ENCODE results near the gene PER3.
"Not testable (repeated sequence)": the region's sequence is repeated elsewhere in the genome, so short reads cannot be mapped to it uniquely, and the experiment has no call there.

Gene PER3

DNA sequence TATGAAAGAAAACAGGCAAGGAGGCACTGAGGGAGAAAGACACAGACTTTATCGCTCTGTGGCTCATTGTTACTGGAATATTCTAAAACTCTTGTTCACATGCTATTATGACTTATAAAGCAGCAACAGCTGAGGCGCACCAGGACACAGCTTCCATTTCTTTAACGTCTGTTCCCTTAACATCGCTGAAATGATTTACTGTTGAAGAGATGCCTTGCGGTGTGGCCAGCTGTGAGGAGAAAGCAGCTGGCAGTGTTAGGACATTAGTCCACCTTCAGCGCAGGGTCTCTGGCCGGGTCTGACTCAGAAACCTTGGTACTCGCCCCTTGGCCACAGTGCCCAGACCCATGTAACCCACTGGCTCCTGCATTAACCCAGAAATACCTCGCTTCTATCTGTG lies 3.1 kb upstream of the PER3 start:
- DNase-seq = no peak

DNA sequence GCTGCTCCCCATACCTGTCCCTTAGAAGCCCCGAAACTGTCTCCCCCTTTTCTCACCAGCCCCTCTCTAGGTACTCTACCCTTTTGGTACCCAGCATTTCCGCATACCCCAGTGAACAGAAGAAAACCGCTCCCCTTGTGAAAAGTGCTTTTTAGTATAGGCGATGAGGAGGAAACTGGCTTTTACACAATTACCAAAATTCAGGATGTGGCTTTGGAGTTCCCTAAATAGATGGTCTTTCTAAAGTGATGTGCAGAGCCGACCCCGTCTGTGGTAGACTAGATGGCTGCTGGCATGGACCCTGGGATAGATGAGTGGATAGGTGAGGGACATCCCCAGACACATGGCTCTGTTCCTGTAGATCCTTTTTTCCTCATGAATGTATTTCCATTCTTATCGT lies 2.6 kb upstream of the PER3 start:
- no peak for DNase-seq

GRCh38 chr1:7781923-7782495 lies 2.1 kb upstream of the PER3 start:
- DNase-seq = no peak

GRCh38 chr1:7783178-7783711 lies 846 bp upstream of the PER3 start:
- no peak for DNase-seq

GRCh38 chr1:7784492-7785071 lies 491 bp downstream of the PER3 start:
- DNase-seq = no peak

DNA sequence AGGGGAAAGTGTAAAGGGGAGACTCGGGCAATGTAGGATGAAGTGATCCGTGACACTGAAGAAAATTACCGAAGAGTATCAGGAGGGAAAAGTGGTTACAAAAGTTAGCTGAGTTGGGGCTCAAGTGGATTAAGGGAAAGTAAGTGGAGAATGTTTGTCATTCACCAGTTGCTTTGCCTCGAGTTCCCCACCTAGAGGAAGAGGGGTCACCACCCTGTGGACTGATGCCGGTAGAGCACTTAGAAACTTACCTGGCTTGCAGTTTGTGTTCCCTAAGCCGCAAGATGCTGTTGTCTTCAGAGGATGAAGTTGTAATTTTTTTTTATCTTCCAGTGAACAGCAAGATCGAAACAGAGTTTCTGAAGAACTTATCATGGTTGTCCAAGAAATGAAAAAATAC lies 1.0 kb downstream of the PER3 start:
- DNase-seq = no peak

GRCh38 chr1:7786795-7787194 lies 2.7 kb downstream of the PER3 start:
- DNase-seq = no peak

- DNase-seq = no peak
Observed at GRCh38 chr1:7789828-7790227, 5.7 kb downstream of the PER3 start.

DNA sequence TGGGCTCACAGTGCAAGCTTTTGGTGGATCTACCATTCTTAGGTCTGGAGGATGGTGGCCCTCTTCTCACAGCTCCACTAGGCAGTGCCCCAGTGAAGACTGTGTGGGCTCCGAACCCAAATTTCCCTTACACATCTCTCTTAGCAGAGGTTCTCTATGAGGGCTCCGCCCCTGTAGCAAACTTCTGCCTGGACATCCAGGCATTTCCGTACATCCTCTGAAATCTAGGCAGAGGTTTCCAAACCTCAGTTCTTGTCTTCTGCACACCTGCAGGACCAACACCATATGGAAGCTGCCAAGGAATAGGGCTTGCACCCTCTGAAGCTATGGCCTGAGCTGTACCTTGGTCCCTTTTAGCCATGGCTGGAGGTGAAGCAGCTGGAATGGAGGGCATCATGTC lies 6.9 kb downstream of the PER3 start:
- DNase-seq = not testable (repeated sequence)

DNA sequence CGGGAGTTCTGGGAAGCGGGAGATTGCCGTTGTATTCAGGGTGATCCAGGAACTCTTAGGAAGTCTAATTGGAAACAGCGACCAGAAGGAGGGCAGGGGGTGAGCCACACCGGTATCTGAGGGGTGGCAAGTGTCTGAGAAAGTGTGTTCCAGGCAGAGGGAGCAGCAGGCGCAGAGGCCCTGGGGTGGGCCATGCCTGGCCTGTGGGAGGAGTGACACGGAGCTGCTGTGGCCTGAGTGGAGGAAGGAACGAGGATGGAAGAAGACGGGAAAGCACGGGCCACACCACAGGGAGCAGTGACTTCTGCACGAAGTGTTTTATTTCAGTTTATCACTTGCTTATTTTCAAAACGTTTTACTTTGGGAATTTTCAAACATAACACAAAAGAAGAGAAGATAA lies 11.3 kb downstream of the PER3 start:
- DNase-seq = no peak

- no peak for DNase-seq
Observed at GRCh38 chr1:7805460-7805859, 21.4 kb downstream of the PER3 start.

GRCh38 chr1:7808253-7808844 lies 24.3 kb downstream of the PER3 start:
- no peak for DNase-seq

DNA sequence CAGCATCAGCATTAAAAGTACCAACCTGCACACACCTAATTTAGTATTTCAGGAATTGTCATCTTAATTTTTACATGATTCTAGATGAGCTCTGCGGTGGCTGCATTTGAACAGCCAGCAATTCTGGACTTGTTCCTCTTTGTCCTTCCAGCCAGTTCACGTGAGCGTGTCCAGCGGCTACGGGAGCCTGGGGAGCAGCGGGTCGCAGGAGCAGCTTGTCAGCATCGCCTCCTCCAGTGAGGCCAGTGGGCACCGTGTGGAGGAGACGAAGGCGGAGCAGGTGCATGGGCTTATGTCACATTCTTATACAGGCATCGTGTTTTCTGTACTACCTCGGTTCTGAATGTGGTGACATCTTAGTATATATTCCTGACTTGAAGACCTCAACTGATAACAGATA lies 25.7 kb downstream of the PER3 start:
- DNase-seq = no peak

DNA sequence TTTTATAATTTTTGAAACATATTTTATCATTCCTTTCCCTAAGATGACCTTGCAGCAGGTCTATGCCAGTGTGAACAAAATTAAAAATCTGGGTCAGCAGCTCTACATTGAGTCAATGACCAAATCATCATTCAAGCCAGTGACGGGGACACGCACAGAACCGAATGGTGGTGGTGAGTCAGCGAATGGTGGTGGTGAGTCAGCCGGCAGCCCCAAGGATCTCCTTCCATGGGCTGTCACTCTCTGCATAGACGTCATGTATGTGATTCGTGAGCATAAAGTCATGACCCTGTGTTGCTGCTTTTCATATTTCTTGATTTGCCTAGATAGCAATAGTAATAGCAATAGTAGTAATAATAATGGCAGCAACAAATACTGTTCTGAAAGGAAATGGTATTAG lies 26.3 kb downstream of the PER3 start:
- no peak for DNase-seq

DNA sequence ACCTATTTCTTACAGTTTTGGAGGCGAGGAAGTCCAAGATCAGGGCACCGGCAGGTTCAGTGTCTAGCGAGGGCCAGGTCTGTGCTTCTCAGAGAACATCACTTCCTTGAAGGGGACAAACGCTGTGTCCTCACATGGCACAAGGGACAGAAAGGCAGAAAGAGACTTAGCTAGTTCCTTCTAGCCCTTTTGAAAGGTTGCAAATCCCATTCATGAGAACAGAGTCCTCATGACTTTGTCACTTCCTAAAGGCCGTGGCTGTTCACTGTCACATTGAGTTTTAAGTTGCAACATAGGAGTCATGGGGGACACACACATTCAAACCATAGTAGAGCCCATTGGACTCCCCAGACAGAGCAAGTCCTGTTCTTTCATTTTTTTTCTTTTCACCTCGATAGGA lies 27.4 kb downstream of the PER3 start:
- no peak for DNase-seq

GRCh38 chr1:7813677-7814373 lies 29.7 kb downstream of the PER3 start:
- no peak for DNase-seq

DNA sequence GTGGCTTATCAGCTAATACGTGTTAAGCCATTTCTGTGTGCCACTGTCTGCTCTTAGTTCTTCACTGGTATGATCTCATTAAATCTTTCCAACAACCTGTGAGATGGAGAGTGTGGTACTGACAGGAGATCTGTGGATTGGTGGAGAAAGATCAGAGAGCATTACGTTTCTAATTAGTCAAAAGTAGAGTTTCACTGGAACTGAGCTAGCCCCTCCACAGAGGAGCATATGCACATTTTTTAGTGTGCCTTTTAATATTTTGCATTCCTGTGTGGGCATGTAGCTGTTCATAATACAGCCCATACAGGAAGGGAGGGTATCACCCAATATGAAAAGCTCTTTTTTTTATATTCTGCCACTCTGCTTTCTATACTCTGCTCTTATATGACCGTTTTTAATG lies 37.2 kb downstream of the PER3 start:
- DNase-seq = no peak

GRCh38 chr1:7824701-7825100 lies 40.6 kb downstream of the PER3 start:
- DNase-seq = no peak

- DNase-seq = no peak
Observed at GRCh38 chr1:7826363-7826762, 42.3 kb downstream of the PER3 start.

DNA sequence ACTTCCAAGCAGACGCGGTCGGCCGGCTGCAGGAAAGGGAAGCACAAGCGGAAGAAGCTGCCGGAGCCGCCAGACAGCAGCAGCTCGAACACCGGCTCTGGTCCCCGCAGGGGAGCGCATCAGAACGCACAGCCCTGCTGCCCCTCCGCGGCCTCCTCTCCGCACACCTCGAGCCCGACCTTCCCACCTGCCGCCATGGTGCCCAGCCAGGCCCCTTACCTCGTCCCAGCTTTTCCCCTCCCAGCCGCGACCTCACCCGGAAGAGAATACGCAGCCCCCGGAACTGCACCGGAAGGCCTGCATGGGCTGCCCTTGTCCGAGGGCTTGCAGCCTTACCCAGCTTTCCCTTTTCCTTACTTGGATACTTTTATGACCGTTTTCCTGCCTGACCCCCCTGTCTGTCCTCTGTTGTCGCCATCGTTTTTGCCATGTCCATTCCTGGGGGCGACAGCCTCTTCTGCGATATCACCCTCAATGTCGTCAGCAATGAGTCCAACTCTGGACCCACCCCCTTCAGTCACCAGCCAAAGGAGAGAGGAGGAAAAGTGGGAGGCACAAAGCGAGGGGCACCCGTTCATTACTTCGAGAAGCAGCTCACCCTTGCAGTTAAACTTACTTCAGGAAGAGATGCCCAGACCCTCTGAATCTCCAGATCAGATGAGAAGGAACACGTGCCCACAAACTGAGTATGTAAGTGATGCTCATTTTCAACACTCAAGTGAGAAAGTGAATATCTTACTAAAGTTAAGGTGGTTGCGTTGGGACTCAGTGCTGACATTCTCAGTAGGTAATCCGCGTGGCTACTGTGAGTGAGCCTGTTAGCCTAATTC lies 43.2 kb downstream of the PER3 start:
- no peak for DNase-seq

GRCh38 chr1:7831458-7831857 lies 47.4 kb downstream of the PER3 start:
- DNase-seq = no peak

DNA sequence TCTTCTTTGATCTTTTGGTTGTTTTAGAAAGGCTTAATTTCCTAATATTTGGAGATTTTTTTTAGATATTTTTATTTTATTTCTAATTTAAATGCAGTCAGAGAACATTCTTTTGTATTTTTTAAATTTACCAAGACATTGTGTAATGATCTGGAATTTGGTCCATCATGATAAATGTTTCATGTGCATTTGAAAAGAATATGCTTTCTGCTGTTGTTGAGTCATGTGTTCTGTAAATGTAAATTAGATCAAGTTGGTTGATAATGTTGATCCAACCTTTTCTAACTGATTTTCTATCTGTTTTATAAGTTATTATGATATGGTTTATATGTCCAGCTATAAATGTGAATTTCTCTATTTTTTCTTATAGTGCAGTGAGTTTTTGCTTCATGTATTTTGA lies 48.9 kb downstream of the PER3 start:
- DNase-seq = no peak

- DNase-seq = no peak
Observed at GRCh38 chr1:7838714-7839113, 54.6 kb downstream of the PER3 start.

Data from NCI-H187 treated with DMSO at 0.1 percent for 48 hours (cell line).